GM21447 (cell line): ENCODE data around the gene FAN1.

Source experiments
- ATAC-seq: cut with Tn5 transposase; IDR thresholded peaks from one replicate; pipeline ENCODE4 v1.9.1; 2021; ENCODE audit not compliant: unreplicated experiment

Gene FAN1

GRCh38 chr15:30954674-30955073 is 51.0 kb downstream of the FAN1 start:
- no peak for ATAC-seq

- no peak for ATAC-seq
Observed at GRCh38 chr15:30956216-30957124, 52.8 kb downstream of the FAN1 start.

GRCh38 chr15:30958219-30958618 is 54.5 kb downstream of the FAN1 start:
- no peak for ATAC-seq

GRCh38 chr15:30962079-30962478 is 58.4 kb downstream of the FAN1 start:
- no peak for ATAC-seq

- ATAC-seq, result no peak
Observed at GRCh38 chr15:30962659-30963058, 58.9 kb downstream of the FAN1 start.

GRCh38 chr15:30963681-30964080 is 60.0 kb downstream of the FAN1 start:
- no peak for ATAC-seq

- no peak for ATAC-seq
Observed at GRCh38 chr15:30969724-30970123, 66.0 kb downstream of the FAN1 start.

- ATAC-seq, result no peak
Observed at GRCh38 chr15:30973379-30973778, 69.7 kb downstream of the FAN1 start.

- ATAC-seq, result no peak
Observed at GRCh38 chr15:30974112-30974511, 70.4 kb downstream of the FAN1 start.

GRCh38 chr15:30978328-30978727 is 74.6 kb downstream of the FAN1 start:
- ATAC-seq, result no peak

- no peak for ATAC-seq
Observed at GRCh38 chr15:30979457-30979856, 75.7 kb downstream of the FAN1 start.

- no peak for ATAC-seq
Observed at GRCh38 chr15:30984118-30984517, 80.4 kb downstream of the FAN1 start.

- ATAC-seq, result no peak
Observed at GRCh38 chr15:30984542-30984941, 80.8 kb downstream of the FAN1 start.

- ATAC-seq, result no peak
Observed at GRCh38 chr15:30985081-30985531, 81.4 kb downstream of the FAN1 start.

GRCh38 chr15:30990036-30990435 is 86.3 kb downstream of the FAN1 start:
- no peak for ATAC-seq

- ATAC-seq, result peak; percentile 23
Observed at GRCh38 chr15:30990446-30991254, 86.9 kb downstream of the FAN1 start.

GRCh38 chr15:30991255-30992235 is 87.8 kb downstream of the FAN1 start, which contains the start of gene MTMR10:
MTMR10 (minus strand) TSS chr15:30991628; CDS start chr15:30991506, 122 bp downstream.
- peak; percentile 82 for ATAC-seq

GRCh38 chr15:30992249-30992864 is 88.6 kb downstream of the FAN1 start:
- no peak for ATAC-seq
